Vagina (tissue), 2 donors: ENCODE results near the gene G3BP1. TPM values are rescaled to one million over a fixed set of nuclear protein-coding genes. Genes with fewer than 3 reads are reported as not detected.

Experiments
- DNase-seq, 2 donors: peaks; one replicate each; pipeline ENCODE4 v3.0.0-alpha.2; 2017; ENCODE audit errors: extremely low spot score in 2 of 2
- H3K27ac ChIP-seq: fragments of 200-600 bp; sonication (generic); one replicate; pipeline ENCODE4 v1.5.1; 2019
- H3K27me3 ChIP-seq: fragments of 200-600 bp; sonication (generic); one replicate; pipeline ENCODE4 v1.5.1; 2019
- H3K36me3 ChIP-seq, 2 donors: fragments of 200-600 bp; sonication (generic); one replicate each; pipeline ENCODE4 v1.5.1; 2017 to 2019
- H3K4me1 ChIP-seq: fragments of 200-600 bp; sonication (generic); one replicate; pipeline ENCODE4 v1.5.1; 2019
- H3K4me3 ChIP-seq, 2 donors: fragments of 200-600 bp; sonication (generic); 1 replicate in 1 of 2; 2 replicates in 1 of 2; pipeline ENCODE4 v1.5.1; 2016 to 2019
- H3K9me3 ChIP-seq: fragments of 200-600 bp; sonication (generic); one replicate; pipeline ENCODE4 v1.5.1; 2019
- POLR2A ChIP-seq, 2 donors: fragments of 450-650 bp; IDR thresholded peaks; one replicate each; pipeline ENCODE4 v1.6.1; 2017; ENCODE audit warnings: antibody characterized with exemption in 2 of 2, mild to moderate bottlenecking in 2 of 2, moderate library complexity in 2 of 2
- POLR2AphosphoS5 ChIP-seq, 2 donors: sonication (generic); formaldehyde crosslinking; IDR thresholded peaks; one replicate each; pipeline ENCODE4 v1.9.0; 2017; ENCODE audit warnings: antibody characterized with exemption in 2 of 2, mild to moderate bottlenecking in 2 of 2, low read depth in 1 of 2; ENCODE audit not compliant: insufficient read depth in 1 of 2
- intact Hi-C: fragments of 100-400 bp; cut with DNase I; formaldehyde crosslinking; loops from one replicate; pipeline ENCODE4 v1.15.1; 2023
- total RNA-seq: library from RNA; depleted of rRNA; stranded (reverse); fragments of >200 nt; gene quantifications from one replicate; pipeline ENCODE4 v1.2.3, GENCODE V29; 2016
- TF ChIP-seq, protein P1 (sequence below), 3 experiments: fragments of 450-650 bp in 2 of 3; fragments of 200-600 bp in 1 of 3; sonication (generic) in 1 of 3; IDR thresholded peaks; one replicate each; pipeline ENCODE4 v1.5.1; 2017 to 2019; ENCODE audit warnings: antibody characterized with exemption in 3 of 3, mild to moderate bottlenecking in 2 of 3, moderate library complexity in 2 of 3

Gene G3BP1
- total RNA-seq, 1 donor from 2014 or later, result 97.0 TPM

DNA sequence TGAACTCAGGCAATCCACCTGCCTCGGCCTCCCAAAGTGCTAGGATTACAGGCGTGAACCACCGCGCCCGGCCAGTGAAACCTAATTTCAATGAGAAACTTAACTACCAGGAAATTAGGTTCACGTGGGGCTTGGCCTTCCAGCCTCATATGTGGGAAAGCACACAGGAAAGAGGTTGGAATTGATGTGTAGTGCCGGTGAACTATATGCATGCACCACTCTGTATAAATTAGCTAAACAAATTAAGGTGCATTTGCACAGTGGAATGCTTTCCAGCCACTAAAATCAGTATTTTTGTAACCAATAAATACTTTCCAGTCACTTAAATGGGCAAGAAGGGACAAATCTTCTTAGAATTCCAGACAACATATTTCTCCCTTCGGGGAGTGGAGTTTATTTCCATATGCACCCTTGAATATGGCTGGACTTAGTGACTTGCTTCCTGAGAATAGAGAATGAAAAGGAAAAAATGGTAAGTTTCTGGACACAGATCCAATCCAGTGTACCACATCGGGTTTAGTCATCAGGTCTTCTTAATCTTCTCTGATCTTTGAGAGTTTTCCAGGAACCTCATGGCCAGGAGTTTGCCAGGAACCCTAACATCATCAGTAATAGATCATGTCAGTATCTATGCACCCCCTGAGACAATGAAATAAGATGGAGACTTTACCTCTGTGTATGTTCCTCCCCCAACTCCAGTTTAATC lies 38.2 kb upstream of the G3BP1 start:
- DNase-seq, result peak in 1 of 2 donors; percentile 52
- Histone ChIP-seq H3K27ac (no peak overlapping the region), H3K4me3 (no peak overlapping the region), H3K4me1 (peaks cover 15% of the 10 kb centered on the region), H3K36me3 (no peaks in the 10 kb centered on the region), H3K9me3 (no peaks in the 10 kb centered on the region), H3K27me3 (no peaks in the 10 kb centered on the region)
- no peak for TF ChIP-seq POLR2A (IDR thresholded peaks at IDR 0.05)
- TF ChIP-seq, protein P1, sequence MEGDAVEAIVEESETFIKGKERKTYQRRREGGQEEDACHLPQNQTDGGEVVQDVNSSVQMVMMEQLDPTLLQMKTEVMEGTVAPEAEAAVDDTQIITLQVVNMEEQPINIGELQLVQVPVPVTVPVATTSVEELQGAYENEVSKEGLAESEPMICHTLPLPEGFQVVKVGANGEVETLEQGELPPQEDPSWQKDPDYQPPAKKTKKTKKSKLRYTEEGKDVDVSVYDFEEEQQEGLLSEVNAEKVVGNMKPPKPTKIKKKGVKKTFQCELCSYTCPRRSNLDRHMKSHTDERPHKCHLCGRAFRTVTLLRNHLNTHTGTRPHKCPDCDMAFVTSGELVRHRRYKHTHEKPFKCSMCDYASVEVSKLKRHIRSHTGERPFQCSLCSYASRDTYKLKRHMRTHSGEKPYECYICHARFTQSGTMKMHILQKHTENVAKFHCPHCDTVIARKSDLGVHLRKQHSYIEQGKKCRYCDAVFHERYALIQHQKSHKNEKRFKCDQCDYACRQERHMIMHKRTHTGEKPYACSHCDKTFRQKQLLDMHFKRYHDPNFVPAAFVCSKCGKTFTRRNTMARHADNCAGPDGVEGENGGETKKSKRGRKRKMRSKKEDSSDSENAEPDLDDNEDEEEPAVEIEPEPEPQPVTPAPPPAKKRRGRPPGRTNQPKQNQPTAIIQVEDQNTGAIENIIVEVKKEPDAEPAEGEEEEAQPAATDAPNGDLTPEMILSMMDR (IDR thresholded peaks at IDR 0.05), result no peak
- no peak for TF ChIP-seq POLR2AphosphoS5 (IDR thresholded peaks at IDR 0.05; ENCODE audit: insufficient read depth in 1 of 2, low read depth in 1 of 2)
- intact Hi-C loops, result no loop called here

DNA sequence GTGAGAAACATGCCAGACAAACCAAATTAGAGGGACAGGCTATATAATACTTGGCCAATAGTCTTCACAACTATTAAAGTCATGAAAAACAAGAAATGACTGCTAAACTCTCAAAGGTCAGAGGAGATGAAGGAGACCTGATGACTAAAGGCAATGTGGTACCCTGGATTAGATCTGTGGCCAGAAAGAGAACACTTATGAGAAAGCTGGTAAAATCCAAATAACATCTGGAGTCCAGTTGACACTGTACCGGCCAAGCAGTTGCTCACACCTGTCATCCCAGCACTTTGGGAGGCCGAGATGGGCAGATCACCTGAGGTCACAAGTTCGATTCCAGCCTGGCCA lies 37.7 kb upstream of the G3BP1 start:
- intact Hi-C loops, result no loop called here
- TF ChIP-seq POLR2A (IDR thresholded peaks at IDR 0.05) (no peak), POLR2AphosphoS5 (IDR thresholded peaks at IDR 0.05; ENCODE audit: insufficient read depth in 1 of 2, low read depth in 1 of 2) (no peak)
- TF ChIP-seq, protein P1 (IDR thresholded peaks at IDR 0.05), result no peak
- H3K9me3 ChIP-seq, result no peaks in the 10 kb centered on the region
- H3K4me3 ChIP-seq, result no peak overlapping the region
- DNase-seq, result peak in 1 of 2 donors; percentile 44
- no peaks in the 10 kb centered on the region for H3K27me3 ChIP-seq
- H3K27ac ChIP-seq, result no peak overlapping the region
- peaks cover 15% of the 10 kb centered on the region for H3K4me1 ChIP-seq
- no peaks in the 10 kb centered on the region for H3K36me3 ChIP-seq

- no peak for DNase-seq
- peaks cover 31% of the 10 kb centered on the region for H3K4me1 ChIP-seq
- intact Hi-C loops, result no loop called here
- no peak overlapping the region for H3K4me3 ChIP-seq
- H3K9me3 ChIP-seq, result no peaks in the 10 kb centered on the region
- H3K27ac ChIP-seq, result no peak overlapping the region
- H3K27me3 ChIP-seq, result no peaks in the 10 kb centered on the region
- TF ChIP-seq, protein P1 (IDR thresholded peaks at IDR 0.05), result no peak
- TF ChIP-seq POLR2A (IDR thresholded peaks at IDR 0.05) (no peak), POLR2AphosphoS5 (IDR thresholded peaks at IDR 0.05; ENCODE audit: insufficient read depth in 1 of 2, low read depth in 1 of 2) (no peak)
- H3K36me3 ChIP-seq, result no peaks in the 10 kb centered on the region
Observed at GRCh38 chr5:151735646-151736045, 36.1 kb upstream of the G3BP1 start.

- Histone ChIP-seq H3K27me3 (no peaks in the 10 kb centered on the region), H3K4me3 (no peak overlapping the region), H3K36me3 (no peaks in the 10 kb centered on the region), H3K4me1 (peaks cover 37% of the 10 kb centered on the region), H3K27ac (peak overlapping the region; percentile 37), H3K9me3 (no peaks in the 10 kb centered on the region)
- no peak for TF ChIP-seq POLR2AphosphoS5 (IDR thresholded peaks at IDR 0.05; ENCODE audit: insufficient read depth in 1 of 2, low read depth in 1 of 2)
- TF ChIP-seq, protein P1 (IDR thresholded peaks at IDR 0.05), result no peak
- no peak for TF ChIP-seq POLR2A (IDR thresholded peaks at IDR 0.05)
- DNase-seq, result no peak
- intact Hi-C loops, result no loop called here
Observed at GRCh38 chr5:151737431-151737830, 34.3 kb upstream of the G3BP1 start.

GRCh38 chr5:151738125-151738848 lies 33.5 kb upstream of the G3BP1 start:
- Histone ChIP-seq H3K36me3 (no peaks in the 10 kb centered on the region), H3K27me3 (no peaks in the 10 kb centered on the region), H3K27ac (peak overlapping the region; percentile 81), H3K9me3 (no peaks in the 10 kb centered on the region), H3K4me1 (peaks cover 37% of the 10 kb centered on the region), H3K4me3 (no peak overlapping the region)
- DNase-seq, result no peak
- intact Hi-C loops, result no loop called here
- TF ChIP-seq POLR2AphosphoS5 (IDR thresholded peaks at IDR 0.05; ENCODE audit: insufficient read depth in 1 of 2, low read depth in 1 of 2) (no peak), POLR2A (IDR thresholded peaks at IDR 0.05) (no peak)
- TF ChIP-seq, protein P1 (IDR thresholded peaks at IDR 0.05), result no peak
